ENCODE data around the gene DNAJB6.
"Not testable (repeated sequence)": the region's sequence is repeated elsewhere in the genome, so short reads cannot be mapped to it uniquely, and the experiment has no call there.

The DNAJB6 gene

GRCh38 chr7:157309988-157310668 is 26.7 kb upstream of the DNAJB6 start:
- H3K4me1 Mint-ChIP-seq: peaks cover 31% of the 10 kb centered on the region
- H3K4me3 Mint-ChIP-seq: no peak overlapping the region
- ATAC-seq (no peak), DNase-seq (ENCODE audit: low spot score in 2 of 2) (no peak)
- no peaks in the 10 kb centered on the region for H3K9me3 Mint-ChIP-seq
- no peak overlapping the region for H3K27ac Mint-ChIP-seq
- H3K36me3 Mint-ChIP-seq: peaks cover 7% of the 10 kb centered on the region

DNA sequence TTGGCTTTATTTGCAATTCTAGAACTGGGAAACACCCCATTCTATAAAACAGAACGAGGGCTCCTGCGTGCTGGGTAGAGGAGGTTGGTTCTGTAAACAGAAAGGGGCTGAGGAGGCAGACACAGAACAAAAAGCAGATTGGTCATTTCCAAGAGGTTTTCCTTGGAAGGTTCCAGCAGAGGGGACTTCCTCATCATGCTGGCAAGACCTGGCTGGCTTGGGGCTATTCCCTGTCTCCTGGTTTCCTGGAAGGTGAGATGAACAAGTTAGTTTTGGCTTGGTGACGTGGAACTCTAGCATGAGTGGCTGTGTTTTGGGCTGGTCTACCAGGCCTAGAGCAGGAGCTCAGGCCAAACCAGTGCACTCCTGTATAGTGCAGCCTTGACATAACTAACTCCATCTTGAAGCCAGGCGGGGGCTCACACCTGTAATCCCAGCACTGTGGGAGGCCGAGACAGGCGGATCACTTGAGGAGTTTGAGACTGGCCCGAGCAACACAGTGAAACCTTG is 26.1 kb upstream of the DNAJB6 start:
- peaks cover 27% of the 10 kb centered on the region for H3K4me1 Mint-ChIP-seq
- H3K9me3 Mint-ChIP-seq: no peaks in the 10 kb centered on the region
- peaks cover 7% of the 10 kb centered on the region for H3K36me3 Mint-ChIP-seq
- H3K4me3 Mint-ChIP-seq: no peak overlapping the region
- DNase-seq (ENCODE audit: low spot score in 2 of 2) (no peak), ATAC-seq (no peak)
- H3K27ac Mint-ChIP-seq: no peak overlapping the region

DNA sequence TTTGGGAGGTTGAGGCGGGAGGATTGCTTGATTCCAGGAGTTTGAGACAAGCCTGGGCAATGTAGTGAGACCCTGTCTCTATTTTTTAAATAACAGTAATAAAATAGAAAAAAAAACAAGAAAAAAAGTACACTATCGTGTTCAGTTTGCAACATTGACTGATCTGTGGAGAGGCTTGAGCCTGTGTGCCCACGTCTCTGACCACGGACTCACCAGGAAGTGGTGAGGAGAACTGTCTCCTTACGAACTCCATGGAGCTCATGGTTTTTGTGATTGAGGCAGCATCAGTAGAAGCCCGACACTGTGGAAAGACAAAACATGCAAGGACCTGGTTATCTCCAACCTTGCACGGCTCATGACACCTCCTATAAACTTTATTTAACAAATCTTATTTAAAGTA is 23.9 kb upstream of the DNAJB6 start:
- H3K27ac Mint-ChIP-seq: no peak overlapping the region
- H3K9me3 Mint-ChIP-seq: no peaks in the 10 kb centered on the region
- no peak overlapping the region for H3K4me3 Mint-ChIP-seq

DNA sequence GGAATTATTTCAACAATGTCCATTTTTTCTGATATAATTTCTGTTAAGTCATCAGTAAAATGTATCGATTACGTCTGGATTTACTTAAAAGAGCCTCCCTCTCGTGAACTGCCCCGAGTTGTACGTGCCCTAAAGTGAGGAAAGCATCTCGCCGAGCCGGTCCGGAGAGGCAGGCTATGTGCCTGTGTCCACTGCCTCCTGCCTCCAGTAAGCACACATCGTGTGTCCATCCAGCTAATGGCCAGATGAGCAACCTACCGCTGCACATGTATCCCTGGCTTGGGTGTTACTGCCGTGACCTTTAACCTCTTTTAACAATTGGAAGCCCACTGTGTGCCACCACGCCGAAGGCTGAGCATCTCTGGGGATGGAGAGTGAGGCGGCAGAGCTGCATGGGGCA is 23.2 kb upstream of the DNAJB6 start:
- no peak for ATAC-seq
- Mint-ChIP-seq H3K9me3 (no peaks in the 10 kb centered on the region), H3K36me3 (no peaks in the 10 kb centered on the region), H3K4me1 (peaks cover 14% of the 10 kb centered on the region), H3K27ac (no peak overlapping the region), H3K4me3 (no peak overlapping the region)
- no peak for DNase-seq (ENCODE audit: low spot score in 2 of 2)

More for the DNA sequence above, 23.9 kb upstream of the DNAJB6 start:
- Mint-ChIP-seq H3K36me3 (no peaks in the 10 kb centered on the region), H3K4me1 (peaks cover 8% of the 10 kb centered on the region)
- no peak for DNase-seq (ENCODE audit: low spot score in 2 of 2)
- no peak for ATAC-seq

DNA sequence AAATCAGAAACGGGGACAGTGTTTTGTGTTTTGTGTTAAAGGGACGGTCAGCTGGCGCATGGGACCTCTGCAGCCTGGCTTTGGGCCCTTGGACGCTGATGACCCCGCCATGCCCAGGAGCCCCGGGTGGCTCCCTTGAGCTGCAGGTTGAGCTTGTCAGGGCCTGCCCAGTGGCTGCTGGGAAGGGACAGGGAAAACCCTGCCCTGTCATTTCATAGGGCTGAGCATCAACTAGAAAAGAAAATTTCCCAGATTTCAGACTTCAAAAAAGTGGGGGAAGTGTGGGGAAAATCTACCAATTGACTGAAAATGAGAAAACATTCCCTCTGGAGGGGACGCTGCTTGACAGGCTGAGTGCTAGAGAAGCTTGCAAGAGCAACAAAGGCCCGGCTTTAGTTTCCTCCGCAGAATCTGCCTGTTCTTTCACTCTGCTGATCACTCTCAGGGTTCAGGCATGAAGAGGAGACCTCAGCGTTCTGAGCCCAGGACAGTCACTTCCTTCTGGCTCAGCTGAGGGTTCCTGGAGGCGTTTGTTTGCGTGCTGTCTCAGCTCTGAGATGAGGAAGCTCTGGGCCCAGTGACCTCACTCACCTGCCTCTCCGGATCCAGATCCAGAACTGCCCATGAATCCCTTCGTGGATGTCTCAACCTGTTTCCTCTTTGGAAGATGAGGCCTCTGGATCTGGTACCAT is 18.6 kb upstream of the DNAJB6 start:
- no peaks in the 10 kb centered on the region for H3K36me3 Mint-ChIP-seq
- H3K27ac Mint-ChIP-seq: peak overlapping the region; percentile 90
- no peaks in the 10 kb centered on the region for H3K9me3 Mint-ChIP-seq
- H3K4me3 Mint-ChIP-seq: peak overlapping the region; percentile 37
- peaks cover 8% of the 10 kb centered on the region for H3K4me1 Mint-ChIP-seq
- no peak for DNase-seq (ENCODE audit: low spot score in 2 of 2)
- ATAC-seq: peak; percentile 94

GRCh38 chr7:157320608-157320980 is 16.2 kb upstream of the DNAJB6 start:
- Mint-ChIP-seq H3K27ac (no peak overlapping the region), H3K36me3 (no peaks in the 10 kb centered on the region), H3K9me3 (no peaks in the 10 kb centered on the region), H3K4me1 (peaks cover 8% of the 10 kb centered on the region), H3K4me3 (no peak overlapping the region)
- ATAC-seq (no peak), DNase-seq (ENCODE audit: low spot score in 2 of 2) (no peak)

DNA sequence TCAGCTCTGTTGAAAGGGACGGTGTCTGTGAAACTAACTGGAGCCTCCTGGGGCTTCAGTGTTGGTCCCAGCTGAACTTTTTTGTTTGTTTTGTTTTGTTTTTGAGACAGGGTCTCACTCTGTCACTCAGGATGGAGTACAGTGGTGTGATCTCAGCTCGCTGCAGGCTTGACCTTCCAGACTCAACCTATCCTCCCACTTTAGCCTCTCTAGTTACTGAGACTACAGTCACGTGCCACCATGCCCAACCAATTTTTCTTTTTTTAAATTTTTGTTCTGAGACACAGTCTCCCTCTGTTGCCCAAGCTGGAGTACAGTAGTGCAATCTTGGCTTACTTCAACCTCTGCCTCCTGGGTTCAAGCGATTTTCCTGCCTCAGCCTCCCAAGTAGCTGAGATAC is 13.4 kb upstream of the DNAJB6 start:
- Mint-ChIP-seq H3K4me1 (peaks cover 3% of the 10 kb centered on the region), H3K36me3 (no peaks in the 10 kb centered on the region), H3K9me3 (no peaks in the 10 kb centered on the region), H3K4me3 (no peak overlapping the region), H3K27ac (no peak overlapping the region)
- DNase-seq (ENCODE audit: low spot score in 2 of 2) (no peak), ATAC-seq (no peak)

DNA sequence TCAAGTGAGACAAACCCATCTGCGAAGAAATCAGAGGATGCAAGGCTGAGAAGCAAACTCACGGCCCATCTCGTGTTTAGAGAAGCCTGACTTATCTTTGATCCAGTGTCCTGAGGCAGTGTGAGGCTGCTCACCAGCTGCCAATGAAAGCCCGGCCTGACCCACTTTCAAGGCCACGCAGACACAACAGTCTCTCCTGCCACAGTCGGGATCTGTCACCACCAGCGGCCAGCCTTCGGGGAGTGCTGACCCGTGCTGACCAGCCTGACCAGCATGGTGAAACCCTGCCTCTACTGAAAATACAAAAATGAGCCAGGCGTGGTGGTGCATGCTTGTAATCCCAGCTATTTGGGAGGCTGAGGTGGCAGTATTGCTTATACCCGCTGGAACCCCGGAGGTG is 7.4 kb upstream of the DNAJB6 start:
- Mint-ChIP-seq H3K4me1 (no peaks in the 10 kb centered on the region), H3K9me3 (no peaks in the 10 kb centered on the region), H3K27ac (no peak overlapping the region), H3K36me3 (no peaks in the 10 kb centered on the region), H3K4me3 (no peak overlapping the region)
- no peak for ATAC-seq
- no peak for DNase-seq (ENCODE audit: low spot score in 2 of 2)

GRCh38 chr7:157330567-157330966 is 6.2 kb upstream of the DNAJB6 start:
- not testable (repeated sequence) for H3K27ac Mint-ChIP-seq; H3K9me3 Mint-ChIP-seq; ATAC-seq; H3K4me1 Mint-ChIP-seq; H3K4me3 Mint-ChIP-seq; H3K36me3 Mint-ChIP-seq; DNase-seq (ENCODE audit: low spot score in 2 of 2)

DNA sequence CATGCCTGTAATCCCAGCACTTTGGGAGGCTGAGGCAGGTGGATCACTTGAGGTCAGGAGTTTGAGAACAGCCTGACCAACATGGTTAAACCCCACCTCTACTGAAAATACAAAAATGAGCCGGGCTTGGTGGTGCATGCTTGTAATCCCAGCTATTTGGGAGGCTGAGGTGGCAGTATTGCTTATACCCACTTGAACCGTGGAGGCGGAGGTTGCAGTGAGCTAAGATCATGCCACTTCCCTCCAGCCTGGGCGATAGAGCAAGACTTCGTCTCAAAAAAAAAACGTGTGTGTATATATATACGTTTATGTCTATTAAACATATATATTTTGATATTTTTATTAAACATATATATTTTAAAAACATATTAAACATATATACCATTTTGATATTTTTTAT is 5.8 kb upstream of the DNAJB6 start:
- ATAC-seq; H3K9me3 Mint-ChIP-seq; H3K4me3 Mint-ChIP-seq; H3K27ac Mint-ChIP-seq; H3K4me1 Mint-ChIP-seq; H3K36me3 Mint-ChIP-seq; DNase-seq (ENCODE audit: low spot score in 2 of 2): not testable (repeated sequence)

DNA sequence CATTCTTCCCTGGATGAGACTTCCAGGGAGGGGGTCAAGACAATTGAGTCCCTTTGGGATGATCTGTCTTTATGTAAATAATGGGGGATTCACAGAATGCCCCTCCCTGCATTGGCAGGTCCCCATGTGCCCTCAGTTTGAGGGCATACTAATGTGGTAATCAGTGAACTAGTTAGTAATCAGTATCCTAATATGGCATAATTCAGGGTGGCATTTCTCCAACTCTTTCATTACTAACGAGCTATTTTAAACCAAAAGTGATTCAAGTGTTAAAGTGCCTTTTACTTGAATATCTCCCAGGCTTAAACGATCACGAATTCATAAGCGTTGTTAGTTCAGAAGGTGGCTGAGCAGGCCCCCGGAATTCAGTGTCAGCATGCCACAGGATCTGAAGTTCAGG is 1.6 kb upstream of the DNAJB6 start:
- H3K36me3 Mint-ChIP-seq: peaks cover 48% of the 10 kb centered on the region
- no peak for ATAC-seq
- peaks cover 21% of the 10 kb centered on the region for H3K4me1 Mint-ChIP-seq
- H3K4me3 Mint-ChIP-seq: peak overlapping the region; percentile 89
- DNase-seq (ENCODE audit: low spot score in 2 of 2): no peak
- H3K9me3 Mint-ChIP-seq: no peaks in the 10 kb centered on the region
- no peak overlapping the region for H3K27ac Mint-ChIP-seq

GRCh38 chr7:157335991-157336382 is 817 bp upstream of the DNAJB6 start:
- Mint-ChIP-seq H3K9me3 (no peaks in the 10 kb centered on the region), H3K36me3 (peaks cover 55% of the 10 kb centered on the region), H3K27ac (peak overlapping the region; percentile 97), H3K4me3 (peak overlapping the region; percentile 89), H3K4me1 (peaks cover 24% of the 10 kb centered on the region)
- ATAC-seq (no peak), DNase-seq (ENCODE audit: low spot score in 2 of 2) (no peak)

DNA sequence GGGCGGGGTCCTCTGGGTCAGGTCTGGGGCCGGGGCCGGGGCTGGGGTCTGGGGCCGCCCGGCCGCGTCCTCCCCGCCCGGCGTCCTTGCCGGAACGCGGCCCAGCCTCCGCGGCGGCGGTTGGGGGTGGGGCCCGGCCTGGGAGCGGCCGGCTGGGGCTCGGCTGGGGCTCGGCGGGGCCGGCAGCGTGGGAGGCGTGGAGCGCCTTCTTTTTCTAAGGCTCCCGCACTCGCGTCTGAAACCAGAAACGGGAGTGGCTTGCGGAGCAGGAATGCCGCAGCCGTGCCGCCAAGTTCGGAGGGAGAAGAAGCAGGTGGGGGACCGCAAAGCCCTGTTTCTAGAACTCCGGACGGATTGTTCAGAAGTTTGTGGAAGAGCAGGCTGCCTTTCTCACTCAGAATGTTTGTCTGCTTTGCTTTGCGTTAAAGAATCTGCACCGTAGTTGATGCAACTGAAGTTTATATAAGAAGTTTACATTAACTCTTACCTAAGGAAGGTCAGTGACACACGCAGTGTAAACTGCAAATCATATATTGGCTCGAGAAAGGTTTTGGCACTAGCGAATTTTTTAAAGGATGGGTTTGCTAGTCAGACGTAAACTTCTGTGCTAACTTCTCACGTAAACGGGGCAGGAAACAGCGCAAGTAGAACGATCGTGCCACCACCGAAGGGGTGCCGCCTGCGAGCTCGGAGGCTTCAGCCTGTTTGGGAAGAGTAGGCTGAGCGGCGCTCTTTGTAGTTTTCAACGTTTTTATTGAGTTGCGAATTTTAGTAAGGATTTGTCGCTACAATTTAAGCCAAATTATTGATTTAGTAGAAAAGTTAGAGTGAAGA is 729 bp downstream of the DNAJB6 start:
- Mint-ChIP-seq H3K36me3 (peaks cover 71% of the 10 kb centered on the region), H3K4me3 (peak overlapping the region; percentile 89), H3K9me3 (no peaks in the 10 kb centered on the region), H3K4me1 (peaks cover 27% of the 10 kb centered on the region), H3K27ac (peak overlapping the region; percentile 97)
- peak; percentile 82 for ATAC-seq
- DNase-seq (ENCODE audit: low spot score in 2 of 2): peak; percentile 73 to 86

DNA sequence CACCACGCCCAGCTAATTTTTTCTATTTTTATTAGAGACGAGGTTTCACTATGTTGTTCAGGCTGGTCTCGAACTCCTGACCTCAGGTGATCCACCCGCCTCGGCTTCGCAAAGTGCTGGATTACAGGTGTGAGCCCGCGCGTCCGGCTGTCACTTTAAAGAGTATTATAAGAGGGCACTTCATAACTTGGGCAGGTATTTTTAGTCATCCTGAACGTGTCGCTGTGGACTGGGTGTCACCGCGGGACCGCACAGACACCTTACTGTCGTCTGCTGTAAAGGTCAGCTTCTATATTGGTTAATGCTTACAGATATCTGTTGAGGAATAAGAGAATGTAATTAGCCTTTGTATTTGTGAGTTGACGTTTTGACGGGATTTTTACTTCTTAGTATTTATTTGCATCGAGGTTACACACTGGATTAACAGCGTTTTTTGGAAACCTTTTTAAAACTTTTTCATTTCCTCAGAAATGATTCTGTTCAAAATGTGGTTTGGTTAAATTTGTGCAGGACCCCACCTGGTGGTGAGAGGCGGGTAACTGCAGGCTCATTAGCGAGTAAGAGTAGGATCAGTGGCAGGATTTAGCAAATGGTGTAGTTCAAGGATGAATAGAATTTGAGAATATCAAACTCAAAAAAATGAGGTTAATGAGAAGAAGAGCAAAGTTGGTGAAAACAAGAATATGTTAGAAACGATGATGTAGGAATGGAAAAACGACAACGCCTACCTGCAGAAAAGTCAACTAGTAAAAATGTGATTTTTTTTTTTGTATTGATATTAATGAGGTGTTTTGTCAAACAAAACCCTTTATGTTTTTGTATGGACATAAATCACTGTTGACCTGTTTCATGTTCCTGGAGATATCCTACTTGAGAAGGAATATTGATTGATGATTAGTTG is 3.2 kb downstream of the DNAJB6 start:
- Mint-ChIP-seq H3K36me3 (peaks cover 96% of the 10 kb centered on the region), H3K4me3 (peak overlapping the region; percentile 89), H3K27ac (peak overlapping the region; percentile 97), H3K4me1 (peaks cover 37% of the 10 kb centered on the region), H3K9me3 (no peaks in the 10 kb centered on the region)
- DNase-seq (ENCODE audit: low spot score in 2 of 2) (peak; percentile 45 to 78), ATAC-seq (peak; percentile 27)

Measured in stimulated activated effector memory CD8-positive, alpha-beta T cell treated with anti-CD3 and anti-CD28 coated beads, Interleukin-12 subunit alpha, Interleukin-12 subunit beta, amount 100 ng/mL, for 72 hours (primary cell).